ENCODE results near the gene IL5. TPM values are rescaled to one million over a fixed set of nuclear protein-coding genes. Genes with fewer than 3 reads are reported as not detected.

IL5 gene
- total RNA-seq, 4 donors from 2014 or later: not detected

GRCh38 chr5:132530946-132531345, 12.4 kb downstream of the IL5 start:
- WGBS, 2 donors: 85 to 89% methylated on average over 4 of the region's 4 CpGs
- H3K36me3 ChIP-seq: no peaks in the 10 kb centered on the region
- H3K4me1 ChIP-seq: peaks cover 0 to 4% (median 0%) of the 10 kb centered on the region in 4 donors
- no peak overlapping the region for H3K4me3 ChIP-seq
- no peak overlapping the region for H3K27ac ChIP-seq
- TF ChIP-seq, protein P1, sequence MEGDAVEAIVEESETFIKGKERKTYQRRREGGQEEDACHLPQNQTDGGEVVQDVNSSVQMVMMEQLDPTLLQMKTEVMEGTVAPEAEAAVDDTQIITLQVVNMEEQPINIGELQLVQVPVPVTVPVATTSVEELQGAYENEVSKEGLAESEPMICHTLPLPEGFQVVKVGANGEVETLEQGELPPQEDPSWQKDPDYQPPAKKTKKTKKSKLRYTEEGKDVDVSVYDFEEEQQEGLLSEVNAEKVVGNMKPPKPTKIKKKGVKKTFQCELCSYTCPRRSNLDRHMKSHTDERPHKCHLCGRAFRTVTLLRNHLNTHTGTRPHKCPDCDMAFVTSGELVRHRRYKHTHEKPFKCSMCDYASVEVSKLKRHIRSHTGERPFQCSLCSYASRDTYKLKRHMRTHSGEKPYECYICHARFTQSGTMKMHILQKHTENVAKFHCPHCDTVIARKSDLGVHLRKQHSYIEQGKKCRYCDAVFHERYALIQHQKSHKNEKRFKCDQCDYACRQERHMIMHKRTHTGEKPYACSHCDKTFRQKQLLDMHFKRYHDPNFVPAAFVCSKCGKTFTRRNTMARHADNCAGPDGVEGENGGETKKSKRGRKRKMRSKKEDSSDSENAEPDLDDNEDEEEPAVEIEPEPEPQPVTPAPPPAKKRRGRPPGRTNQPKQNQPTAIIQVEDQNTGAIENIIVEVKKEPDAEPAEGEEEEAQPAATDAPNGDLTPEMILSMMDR (IDR thresholded peaks at IDR 0.05): no peak
- TF ChIP-seq EP300 (IDR thresholded peaks at IDR 0.05) (no peak), POLR2A (IDR thresholded peaks at IDR 0.05) (no peak)
- no peaks in the 10 kb centered on the region for H3K9me3 ChIP-seq
- H3K27me3 ChIP-seq: no peaks in the 10 kb centered on the region
- DNase-seq (ENCODE audit: low spot score in 2 of 2): no peak

DNA sequence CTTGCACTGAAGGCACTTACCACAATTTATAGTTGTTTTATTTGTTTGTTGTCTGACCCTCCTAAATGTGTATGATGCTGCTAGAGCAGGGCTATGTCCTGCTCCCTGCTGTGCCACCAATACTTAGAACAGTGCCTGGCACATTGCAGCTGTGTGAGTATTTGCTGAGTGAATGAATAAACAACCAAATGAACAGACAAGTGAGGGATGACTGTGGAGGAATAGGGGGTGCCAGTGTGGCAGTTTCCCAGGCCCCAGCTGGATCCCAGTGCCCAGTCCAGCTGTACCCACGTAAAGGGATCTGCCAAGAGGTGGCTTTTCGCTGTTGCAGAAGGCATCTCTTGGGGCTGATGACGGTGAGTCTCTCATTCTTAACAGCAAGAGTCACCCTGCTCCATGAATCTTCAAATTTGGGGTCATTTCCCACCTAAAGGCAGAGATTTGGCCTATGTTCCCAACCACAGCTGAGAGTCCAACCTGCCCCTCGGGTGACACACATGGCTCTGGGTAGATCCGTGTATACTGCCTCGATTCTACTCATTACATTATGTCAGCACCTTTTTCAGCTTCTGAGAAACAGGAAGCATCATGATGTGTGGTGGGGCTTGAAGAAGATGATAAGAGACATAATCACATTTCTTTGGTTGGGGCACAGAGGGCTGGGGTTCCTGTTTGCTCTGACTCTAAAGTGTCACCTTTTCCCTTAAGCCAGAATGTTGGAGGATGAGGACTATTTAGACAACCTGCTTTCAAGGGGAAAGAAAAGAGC, 14.3 kb downstream of the IL5 start:
- H3K9me3 ChIP-seq: no peaks in the 10 kb centered on the region
- H3K4me3 ChIP-seq: no peak overlapping the region
- H3K36me3 ChIP-seq: no peaks in the 10 kb centered on the region
- H3K27ac ChIP-seq: no peak overlapping the region
- no peak for DNase-seq (ENCODE audit: low spot score in 2 of 2)
- WGBS, 2 donors: 81% methylated on average over 6 of the region's 6 CpGs
- TF ChIP-seq POLR2A (IDR thresholded peaks at IDR 0.05) (no peak), EP300 (IDR thresholded peaks at IDR 0.05) (no peak)
- TF ChIP-seq, protein P1 (IDR thresholded peaks at IDR 0.05): no peak
- peaks cover 0 to 4% (median 0%) of the 10 kb centered on the region in 4 donors for H3K4me1 ChIP-seq
- H3K27me3 ChIP-seq: no peaks in the 10 kb centered on the region

GRCh38 chr5:132528021-132528420, 15.3 kb downstream of the IL5 start:
- no peak for DNase-seq (ENCODE audit: low spot score in 2 of 2)
- peaks cover 0 to 4% (median 0%) of the 10 kb centered on the region in 4 donors for H3K4me1 ChIP-seq
- TF ChIP-seq, protein P1 (IDR thresholded peaks at IDR 0.05): no peak
- no peak for TF ChIP-seq EP300 (IDR thresholded peaks at IDR 0.05)
- H3K36me3 ChIP-seq: no peaks in the 10 kb centered on the region
- H3K4me3 ChIP-seq: no peak overlapping the region
- no peak overlapping the region for H3K27ac ChIP-seq
- H3K9me3 ChIP-seq: no peaks in the 10 kb centered on the region
- H3K27me3 ChIP-seq: no peaks in the 10 kb centered on the region
- WGBS, 2 donors: 94 to 96% methylated on average over 2 of the region's 2 CpGs

- Histone ChIP-seq H3K4me1 (peaks cover 0 to 4% (median 0%) of the 10 kb centered on the region in 4 donors), H3K4me3 (no peak overlapping the region), H3K36me3 (no peaks in the 10 kb centered on the region), H3K9me3 (no peaks in the 10 kb centered on the region), H3K27ac (no peak overlapping the region), H3K27me3 (no peaks in the 10 kb centered on the region)
- WGBS, 2 donors: 65 to 68% methylated on average over 8 of the region's 8 CpGs
- DNase-seq (ENCODE audit: low spot score in 2 of 2): no peak
- TF ChIP-seq EP300 (IDR thresholded peaks at IDR 0.05) (no peak), POLR2A (IDR thresholded peaks at IDR 0.05) (no peak)
- TF ChIP-seq, protein P1 (IDR thresholded peaks at IDR 0.05): no peak
Observed at GRCh38 chr5:132526974-132527564, 16.3 kb downstream of the IL5 start.

- Histone ChIP-seq H3K9me3 (peaks cover 0 to 6% (median 2%) of the 10 kb centered on the region in 4 donors), H3K4me1 (peaks cover 0 to 4% (median 0%) of the 10 kb centered on the region in 4 donors), H3K36me3 (no peaks in the 10 kb centered on the region), H3K4me3 (no peak overlapping the region), H3K27me3 (no peaks in the 10 kb centered on the region), H3K27ac (no peak overlapping the region)
- WGBS, 2 donors: 38 to 45% methylated on average over 11 of the region's 11 CpGs
- peak in 1 of 2 donors; percentile 75 for DNase-seq (ENCODE audit: low spot score in 2 of 2)
- TF ChIP-seq, protein P1 (IDR thresholded peaks at IDR 0.05): peak; percentile 73 to 92 (median 77)
- TF ChIP-seq POLR2A (IDR thresholded peaks at IDR 0.05): no peak
- TF ChIP-seq EP300 (IDR thresholded peaks at IDR 0.05): no peak
Observed at GRCh38 chr5:132526290-132526973, 16.9 kb downstream of the IL5 start.
